Muscle layer of colon (tissue), 2 donors: ENCODE data around the gene ANAPC5.
"Not testable (repeated sequence)": the region's sequence is repeated elsewhere in the genome, so short reads cannot be mapped to it uniquely, and the experiment has no call there.

Source experiments
- H3K27ac ChIP-seq: one replicate; pipeline ENCODE4 v1.7.0; 2013; ENCODE audit warnings: low read depth, mild to moderate bottlenecking, low read length, moderate library complexity
- H3K27me3 ChIP-seq, 2 donors: one replicate each; pipeline ENCODE4 v1.7.0; 2013; ENCODE audit warnings: low read length in 2 of 2, mild to moderate bottlenecking in 2 of 2; ENCODE audit not compliant: insufficient read depth in 2 of 2, control insufficient read depth in 1 of 2
- H3K36me3 ChIP-seq: one replicate; pipeline ENCODE4 v1.7.0; 2013; ENCODE audit warnings: mild to moderate bottlenecking, low read length; ENCODE audit not compliant: insufficient read depth
- H3K4me1 ChIP-seq: one replicate; pipeline ENCODE4 v1.7.0; 2013; ENCODE audit warnings: mild to moderate bottlenecking, low read length; ENCODE audit not compliant: insufficient read depth
- H3K4me3 ChIP-seq, 2 donors: one replicate each; pipeline ENCODE4 v1.7.0; 2013; ENCODE audit warnings: low read length in 2 of 2, low read depth in 1 of 2, mild to moderate bottlenecking in 1 of 2, moderate library complexity in 1 of 2
- H3K9ac ChIP-seq: one replicate; pipeline ENCODE4 v1.7.0; 2013; ENCODE audit warnings: low read length
- H3K9me3 ChIP-seq: one replicate; pipeline ENCODE4 v1.7.0; 2013; ENCODE audit warnings: mild to moderate bottlenecking, low read length
- donor health status: abdominal sarcoma.
- donor health status: Adenocarcinoma of cecum.

Gene ANAPC5

GRCh38 chr12:121281116-121281515 lies 71.1 kb downstream of the ANAPC5 start:
- H3K4me3 ChIP-seq, H3K9me3 ChIP-seq, H3K27me3 ChIP-seq, H3K9ac ChIP-seq, H3K4me1 ChIP-seq, H3K27ac ChIP-seq, H3K36me3 ChIP-seq: not testable (repeated sequence)

GRCh38 chr12:121280531-121280930 lies 71.7 kb downstream of the ANAPC5 start:
- not testable (repeated sequence) for H3K4me1 ChIP-seq, H3K9me3 ChIP-seq, H3K4me3 ChIP-seq, H3K9ac ChIP-seq, H3K27ac ChIP-seq, H3K36me3 ChIP-seq, H3K27me3 ChIP-seq

GRCh38 chr12:121279507-121279915 lies 72.7 kb downstream of the ANAPC5 start:
- Histone ChIP-seq H3K4me3 (no peak overlapping the region), H3K27ac (no peak overlapping the region), H3K9ac (no peak overlapping the region), H3K9me3 (no peaks in the 10 kb centered on the region), H3K4me1 (peaks cover 7% of the 10 kb centered on the region), H3K27me3 (no peaks in the 10 kb centered on the region), H3K36me3 (no peaks in the 10 kb centered on the region)

GRCh38 chr12:121279071-121279375 lies 73.2 kb downstream of the ANAPC5 start:
- H3K9ac ChIP-seq = no peak overlapping the region
- H3K4me3 ChIP-seq = no peak overlapping the region
- H3K27ac ChIP-seq = no peak overlapping the region
- no peaks in the 10 kb centered on the region for H3K27me3 ChIP-seq
- H3K9me3 ChIP-seq = no peaks in the 10 kb centered on the region
- peaks cover 7% of the 10 kb centered on the region for H3K4me1 ChIP-seq
- no peaks in the 10 kb centered on the region for H3K36me3 ChIP-seq

GRCh38 chr12:121278169-121279070 lies 73.8 kb downstream of the ANAPC5 start:
- Histone ChIP-seq H3K27ac (no peak overlapping the region), H3K27me3 (no peaks in the 10 kb centered on the region), H3K9me3 (no peaks in the 10 kb centered on the region), H3K4me3 (no peak overlapping the region), H3K4me1 (peaks cover 7% of the 10 kb centered on the region), H3K36me3 (peaks cover 2% of the 10 kb centered on the region), H3K9ac (no peak overlapping the region)

GRCh38 chr12:121277374-121277759 lies 74.8 kb downstream of the ANAPC5 start:
- Histone ChIP-seq H3K4me1 (peaks cover 3% of the 10 kb centered on the region), H3K36me3 (peaks cover 12% of the 10 kb centered on the region), H3K9me3 (no peaks in the 10 kb centered on the region), H3K27ac (no peak overlapping the region), H3K27me3 (no peaks in the 10 kb centered on the region), H3K4me3 (no peak overlapping the region), H3K9ac (no peak overlapping the region)

- no peak overlapping the region for H3K27ac ChIP-seq
- H3K4me1 ChIP-seq = no peaks in the 10 kb centered on the region
- no peaks in the 10 kb centered on the region for H3K27me3 ChIP-seq
- no peaks in the 10 kb centered on the region for H3K9me3 ChIP-seq
- no peak overlapping the region for H3K9ac ChIP-seq
- H3K4me3 ChIP-seq = no peak overlapping the region
- peaks cover 17% of the 10 kb centered on the region for H3K36me3 ChIP-seq
These were observed 78.0 kb downstream of the ANAPC5 start for GRCh38 chr12:121274036-121274763.

GRCh38 chr12:121273364-121273896 lies 78.8 kb downstream of the ANAPC5 start:
- peaks cover 25% of the 10 kb centered on the region for H3K36me3 ChIP-seq
- H3K9ac ChIP-seq = no peak overlapping the region
- no peaks in the 10 kb centered on the region for H3K4me1 ChIP-seq
- no peak overlapping the region for H3K27ac ChIP-seq
- H3K27me3 ChIP-seq = no peaks in the 10 kb centered on the region
- H3K4me3 ChIP-seq = no peak overlapping the region
- H3K9me3 ChIP-seq = no peaks in the 10 kb centered on the region

- Histone ChIP-seq H3K27ac (no peak overlapping the region), H3K9ac (no peak overlapping the region), H3K27me3 (no peaks in the 10 kb centered on the region), H3K4me3 (no peak overlapping the region), H3K4me1 (no peaks in the 10 kb centered on the region), H3K9me3 (no peaks in the 10 kb centered on the region), H3K36me3 (peaks cover 28% of the 10 kb centered on the region)
These were observed 84.4 kb downstream of the ANAPC5 start for GRCh38 chr12:121267822-121268221.

GRCh38 chr12:121264951-121265515 lies 87.2 kb downstream of the ANAPC5 start:
- no peaks in the 10 kb centered on the region for H3K4me1 ChIP-seq
- no peaks in the 10 kb centered on the region for H3K9me3 ChIP-seq
- H3K4me3 ChIP-seq = no peak overlapping the region
- H3K9ac ChIP-seq = no peak overlapping the region
- H3K27ac ChIP-seq = no peak overlapping the region
- no peaks in the 10 kb centered on the region for H3K27me3 ChIP-seq
- peaks cover 37% of the 10 kb centered on the region for H3K36me3 ChIP-seq

GRCh38 chr12:121264135-121264534 lies 88.1 kb downstream of the ANAPC5 start:
- Histone ChIP-seq H3K27me3 (no peaks in the 10 kb centered on the region), H3K9ac (no peak overlapping the region), H3K4me3 (no peak overlapping the region), H3K27ac (no peak overlapping the region), H3K9me3 (no peaks in the 10 kb centered on the region), H3K4me1 (no peaks in the 10 kb centered on the region), H3K36me3 (peaks cover 36% of the 10 kb centered on the region)
